Measurements from ENCODE around the gene B3GNT9. TPM values are rescaled to one million over a fixed set of nuclear protein-coding genes. Genes with fewer than 3 reads are reported as not detected.

Gene B3GNT9
- total RNA-seq, 1 experiment from 2014 or later, result 11.5 TPM

- in situ Hi-C loops (cut with HindIII; ENCODE audit: low pct_unique_long_range_greater_than_20kb, low sequenced_read_pairs) (no loop called here), intact Hi-C loops (cut with micrococcal nuclease; ENCODE audit: unreplicated experiment) (loop anchor here (5.0 to 10.0 kb wide), 2 partner anchors 91 to 134 kb away; no protein-coding TSS in a partner anchor)
- H3K4me1 ChIP-seq (ENCODE audit: control insufficient read depth, insufficient read depth, low read length), result peaks cover 9% of the 10 kb centered on the region
- no peak overlapping the region for H3K27ac ChIP-seq (ENCODE audit: low read length)
- DNase-seq (ENCODE audit: low read depth, low spot score), result no peak
- no peaks in the 10 kb centered on the region for H3K27me3 ChIP-seq (ENCODE audit: control insufficient read depth, insufficient read depth, low read length)
- no peaks in the 10 kb centered on the region; the same call in 1 of the 2 replicates for H3K36me3 ChIP-seq (ENCODE audit: control insufficient read depth, insufficient read depth, low read length)
- POLR2A ChIA-PET, result interaction anchor here (0.5 kb wide), 1 partner anchor 30 kb away, joined by 4 read pairs; no protein-coding TSS in a partner anchor
- ATAC-seq, result no peak
- CTCF ChIA-PET, result no interaction called here
- no peak overlapping the region for H3K4me3 ChIP-seq (ENCODE audit: low read depth in 2 of 2, low read length in 2 of 2)
- BruUV-seq (replicated peaks), result no TSS peak
- H3K9me3 ChIP-seq (ENCODE audit: control insufficient read depth, insufficient read depth, low read depth, low read length), result no peaks in the 10 kb centered on the region
- TF ChIP-seq TCF7L2 (IDR thresholded peaks at IDR 0.05; ENCODE audit: low read depth, low read length) (no peak), POLR2AphosphoS5 (IDR thresholded peaks at IDR 0.05; ENCODE audit: low read depth, low read length) (no peak), SIN3A (IDR thresholded peaks at IDR 0.05; ENCODE audit: borderline replicate concordance, insufficient read depth, low read depth, low read length) (no peak)
- TF ChIP-seq, protein P1, sequence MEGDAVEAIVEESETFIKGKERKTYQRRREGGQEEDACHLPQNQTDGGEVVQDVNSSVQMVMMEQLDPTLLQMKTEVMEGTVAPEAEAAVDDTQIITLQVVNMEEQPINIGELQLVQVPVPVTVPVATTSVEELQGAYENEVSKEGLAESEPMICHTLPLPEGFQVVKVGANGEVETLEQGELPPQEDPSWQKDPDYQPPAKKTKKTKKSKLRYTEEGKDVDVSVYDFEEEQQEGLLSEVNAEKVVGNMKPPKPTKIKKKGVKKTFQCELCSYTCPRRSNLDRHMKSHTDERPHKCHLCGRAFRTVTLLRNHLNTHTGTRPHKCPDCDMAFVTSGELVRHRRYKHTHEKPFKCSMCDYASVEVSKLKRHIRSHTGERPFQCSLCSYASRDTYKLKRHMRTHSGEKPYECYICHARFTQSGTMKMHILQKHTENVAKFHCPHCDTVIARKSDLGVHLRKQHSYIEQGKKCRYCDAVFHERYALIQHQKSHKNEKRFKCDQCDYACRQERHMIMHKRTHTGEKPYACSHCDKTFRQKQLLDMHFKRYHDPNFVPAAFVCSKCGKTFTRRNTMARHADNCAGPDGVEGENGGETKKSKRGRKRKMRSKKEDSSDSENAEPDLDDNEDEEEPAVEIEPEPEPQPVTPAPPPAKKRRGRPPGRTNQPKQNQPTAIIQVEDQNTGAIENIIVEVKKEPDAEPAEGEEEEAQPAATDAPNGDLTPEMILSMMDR (IDR thresholded peaks at IDR 0.05), result no peak
- TF ChIP-seq, protein P2, sequence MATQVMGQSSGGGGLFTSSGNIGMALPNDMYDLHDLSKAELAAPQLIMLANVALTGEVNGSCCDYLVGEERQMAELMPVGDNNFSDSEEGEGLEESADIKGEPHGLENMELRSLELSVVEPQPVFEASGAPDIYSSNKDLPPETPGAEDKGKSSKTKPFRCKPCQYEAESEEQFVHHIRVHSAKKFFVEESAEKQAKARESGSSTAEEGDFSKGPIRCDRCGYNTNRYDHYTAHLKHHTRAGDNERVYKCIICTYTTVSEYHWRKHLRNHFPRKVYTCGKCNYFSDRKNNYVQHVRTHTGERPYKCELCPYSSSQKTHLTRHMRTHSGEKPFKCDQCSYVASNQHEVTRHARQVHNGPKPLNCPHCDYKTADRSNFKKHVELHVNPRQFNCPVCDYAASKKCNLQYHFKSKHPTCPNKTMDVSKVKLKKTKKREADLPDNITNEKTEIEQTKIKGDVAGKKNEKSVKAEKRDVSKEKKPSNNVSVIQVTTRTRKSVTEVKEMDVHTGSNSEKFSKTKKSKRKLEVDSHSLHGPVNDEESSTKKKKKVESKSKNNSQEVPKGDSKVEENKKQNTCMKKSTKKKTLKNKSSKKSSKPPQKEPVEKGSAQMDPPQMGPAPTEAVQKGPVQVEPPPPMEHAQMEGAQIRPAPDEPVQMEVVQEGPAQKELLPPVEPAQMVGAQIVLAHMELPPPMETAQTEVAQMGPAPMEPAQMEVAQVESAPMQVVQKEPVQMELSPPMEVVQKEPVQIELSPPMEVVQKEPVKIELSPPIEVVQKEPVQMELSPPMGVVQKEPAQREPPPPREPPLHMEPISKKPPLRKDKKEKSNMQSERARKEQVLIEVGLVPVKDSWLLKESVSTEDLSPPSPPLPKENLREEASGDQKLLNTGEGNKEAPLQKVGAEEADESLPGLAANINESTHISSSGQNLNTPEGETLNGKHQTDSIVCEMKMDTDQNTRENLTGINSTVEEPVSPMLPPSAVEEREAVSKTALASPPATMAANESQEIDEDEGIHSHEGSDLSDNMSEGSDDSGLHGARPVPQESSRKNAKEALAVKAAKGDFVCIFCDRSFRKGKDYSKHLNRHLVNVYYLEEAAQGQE (IDR thresholded peaks at IDR 0.05; ENCODE audit: insufficient read depth in 1 of 2, low read depth in 2 of 2, low read length in 1 of 2), result no peak
Measured at GRCh38 chr16:67108489-67108888, 42.3 kb downstream of the B3GNT9 start.

DNA sequence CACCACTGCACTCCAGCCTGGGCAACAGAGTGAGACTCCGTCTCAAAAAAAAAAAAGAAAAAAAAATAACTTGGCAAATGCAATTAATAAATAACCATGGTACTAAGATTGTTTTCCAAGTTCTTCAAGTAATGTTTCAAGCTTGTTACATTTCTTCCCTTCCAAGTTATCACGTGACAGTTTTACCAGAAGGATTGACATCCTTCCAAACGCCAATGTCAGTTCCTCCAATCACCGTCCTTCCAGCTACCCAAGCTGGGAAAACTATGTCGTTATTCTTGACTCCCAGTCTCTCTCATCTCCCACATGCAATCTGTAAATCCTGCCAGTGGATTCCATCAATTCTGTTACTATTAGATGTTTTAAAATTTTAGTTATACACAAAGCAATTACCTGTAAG lies 44.9 kb downstream of the B3GNT9 start:
- Histone ChIP-seq H3K4me3 (ENCODE audit: low read depth in 2 of 2, low read length in 2 of 2) (no peak overlapping the region), H3K27ac (ENCODE audit: low read length) (no peak overlapping the region), H3K27me3 (ENCODE audit: control insufficient read depth, insufficient read depth, low read length) (no peaks in the 10 kb centered on the region), H3K4me1 (ENCODE audit: control insufficient read depth, insufficient read depth, low read length) (peaks cover 4% of the 10 kb centered on the region), H3K9me3 (ENCODE audit: control insufficient read depth, insufficient read depth, low read depth, low read length) (no peaks in the 10 kb centered on the region), H3K36me3 (ENCODE audit: control insufficient read depth, insufficient read depth, low read length) (peaks cover 2% of the 10 kb centered on the region)
- no TSS peak for BruUV-seq (replicated peaks)
- TF ChIP-seq, protein P2 (IDR thresholded peaks at IDR 0.05; ENCODE audit: insufficient read depth in 1 of 2, low read depth in 2 of 2, low read length in 1 of 2), result no peak
- TF ChIP-seq SIN3A (IDR thresholded peaks at IDR 0.05; ENCODE audit: borderline replicate concordance, insufficient read depth, low read depth, low read length) (no peak), POLR2AphosphoS5 (IDR thresholded peaks at IDR 0.05; ENCODE audit: low read depth, low read length) (no peak), TCF7L2 (IDR thresholded peaks at IDR 0.05; ENCODE audit: low read depth, low read length) (no peak)
- TF ChIP-seq, protein P1 (IDR thresholded peaks at IDR 0.05), result no peak
- CTCF ChIA-PET, result no interaction called here
- intact Hi-C loops (cut with micrococcal nuclease; ENCODE audit: unreplicated experiment) (loop anchor here (5.0 to 10.0 kb wide), 2 partner anchors 89 to 131 kb away; no protein-coding TSS in a partner anchor), in situ Hi-C loops (cut with HindIII; ENCODE audit: low pct_unique_long_range_greater_than_20kb, low sequenced_read_pairs) (no loop called here)
- ATAC-seq (no peak), DNase-seq (ENCODE audit: low read depth, low spot score) (no peak)
- POLR2A ChIA-PET, result no interaction called here

Measured in Panc1 (cell line).